ENCODE data around the gene ARPC4. TPM values are rescaled to one million over a fixed set of nuclear protein-coding genes. Genes with fewer than 3 reads are reported as not detected.

ARPC4 gene
- total and polyA plus RNA-seq, 2 donors (not counting 3 experiments of a cell fraction or from before 2014, with no cell fraction given): 181 to 197 TPM

DNA sequence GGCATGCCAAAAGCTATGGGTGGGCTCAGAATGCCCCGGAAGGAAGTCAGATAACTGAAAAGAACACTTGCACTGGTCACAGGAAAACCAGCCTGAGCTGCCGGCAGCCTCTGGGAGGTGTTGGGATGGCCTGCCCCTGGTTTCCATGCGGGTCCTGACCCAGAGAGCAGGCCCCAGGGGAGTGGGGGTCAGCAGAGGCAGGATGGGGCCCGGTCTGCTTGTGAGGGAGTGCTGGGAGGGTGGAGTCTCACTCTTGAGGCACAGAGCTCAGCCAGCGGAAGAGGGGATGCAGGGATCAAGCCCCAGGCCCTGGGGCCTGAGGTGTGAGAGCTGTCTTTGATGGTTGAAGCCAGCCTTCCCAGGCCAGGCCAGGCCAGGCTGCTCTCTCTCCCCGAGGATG, 53.3 kb downstream of the ARPC4 start:
- peaks cover 3% of the 10 kb centered on the region for H3K79me2 ChIP-seq (ENCODE audit: control insufficient read depth, insufficient read depth, low read length)
- no peaks in the 10 kb centered on the region for H3K27me3 ChIP-seq (ENCODE audit: control insufficient read depth in 2 of 2, insufficient read depth in 2 of 2, low read length in 2 of 2)
- no peak overlapping the region for H3K9ac ChIP-seq (replicated peaks; ENCODE audit: extremely low read depth, insufficient read depth, low read length)
- CTCF ChIA-PET: interaction anchor here (0.7 to 5.2 kb wide), 4 partner anchors 10 to 100 kb away, joined by 3 to 35 read pairs (median 6); partner anchors contain the start of gene CRELD1
- intact Hi-C loops (cut with micrococcal nuclease): no loop called here
- H4K20me1 ChIP-seq (replicated peaks; ENCODE audit: control insufficient read depth, extremely low read depth, insufficient read depth, low read length): no peaks in the 10 kb centered on the region
- H3K4me3 ChIP-seq (replicated peaks in 1 of 3; ENCODE audit: insufficient read depth in 1 of 3, low read depth in 1 of 3, low read length in 3 of 3): no peak overlapping the region
- no peak overlapping the region for H3K4me2 ChIP-seq (ENCODE audit: insufficient read depth, low read length)
- no peak for DNase-seq (ENCODE audit: low read depth, low spot score)
- peak overlapping the region; percentile 26 for H2AFZ ChIP-seq (ENCODE audit: low read depth, low read length)
- H3K4me1 ChIP-seq (ENCODE audit: control insufficient read depth, extremely low read depth, insufficient read depth, low read length): peaks cover 12% of the 10 kb centered on the region
- dilution Hi-C loops (cut with MboI; ENCODE audit: extremely low pct_ligation_motif_present, low sequenced_read_pairs): no loop called here
- no peak for FAIRE-seq
- no peaks in the 10 kb centered on the region for H3K9me3 ChIP-seq (replicated peaks; ENCODE audit: control insufficient read depth, insufficient read depth, low read length)
- peaks cover 2 to 4% of the 10 kb centered on the region in 2 experiments for H3K36me3 ChIP-seq (ENCODE audit: control insufficient read depth in 2 of 2, extremely low read depth in 1 of 2, insufficient read depth in 2 of 2, low read length in 2 of 2)
- H3K27ac ChIP-seq (ENCODE audit: insufficient read depth, low read depth, low read length): no peak overlapping the region
- no TSS peak for BruUV-seq (replicated peaks)
- no peaks in the 10 kb centered on the region for H3K9me1 ChIP-seq (replicated peaks; ENCODE audit: control insufficient read depth, extremely low read depth, insufficient read depth, low read length)
- POLR2A ChIA-PET: interaction anchor here (0.6 to 0.7 kb wide), 3 partner anchors 8 to 101 kb away, joined by 3 to 5 read pairs (median 4); no protein-coding TSS in a partner anchor
- TF ChIP-seq FOS (IDR thresholded peaks at IDR 0.05; ENCODE audit: borderline replicate concordance, insufficient read depth, low read length): no peak
- TF ChIP-seq EZH2 (IDR thresholded peaks at IDR 0.05; ENCODE audit: borderline replicate concordance, low read depth, low read length, severe bottlenecking): no peak
- TF ChIP-seq POLR2AphosphoS5 (IDR thresholded peaks at IDR 0.05; ENCODE audit: insufficient read depth, low read depth, low read length): no peak
- TF ChIP-seq, protein P1, sequence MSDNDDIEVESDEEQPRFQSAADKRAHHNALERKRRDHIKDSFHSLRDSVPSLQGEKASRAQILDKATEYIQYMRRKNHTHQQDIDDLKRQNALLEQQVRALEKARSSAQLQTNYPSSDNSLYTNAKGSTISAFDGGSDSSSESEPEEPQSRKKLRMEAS (IDR thresholded peaks at IDR 0.05; ENCODE audit: insufficient read depth, insufficient read length): no peak
- TF ChIP-seq JUN (IDR thresholded peaks at IDR 0.05; ENCODE audit: borderline replicate concordance, insufficient read depth, insufficient read length, low read depth): no peak
- TF ChIP-seq MYC (IDR thresholded peaks at IDR 0.05; ENCODE audit: low read depth, low read length): no peak
- TF ChIP-seq POLR2A (IDR thresholded peaks at IDR 0.05; ENCODE audit: low read depth, low read length): no peak
- TF ChIP-seq, protein P2, sequence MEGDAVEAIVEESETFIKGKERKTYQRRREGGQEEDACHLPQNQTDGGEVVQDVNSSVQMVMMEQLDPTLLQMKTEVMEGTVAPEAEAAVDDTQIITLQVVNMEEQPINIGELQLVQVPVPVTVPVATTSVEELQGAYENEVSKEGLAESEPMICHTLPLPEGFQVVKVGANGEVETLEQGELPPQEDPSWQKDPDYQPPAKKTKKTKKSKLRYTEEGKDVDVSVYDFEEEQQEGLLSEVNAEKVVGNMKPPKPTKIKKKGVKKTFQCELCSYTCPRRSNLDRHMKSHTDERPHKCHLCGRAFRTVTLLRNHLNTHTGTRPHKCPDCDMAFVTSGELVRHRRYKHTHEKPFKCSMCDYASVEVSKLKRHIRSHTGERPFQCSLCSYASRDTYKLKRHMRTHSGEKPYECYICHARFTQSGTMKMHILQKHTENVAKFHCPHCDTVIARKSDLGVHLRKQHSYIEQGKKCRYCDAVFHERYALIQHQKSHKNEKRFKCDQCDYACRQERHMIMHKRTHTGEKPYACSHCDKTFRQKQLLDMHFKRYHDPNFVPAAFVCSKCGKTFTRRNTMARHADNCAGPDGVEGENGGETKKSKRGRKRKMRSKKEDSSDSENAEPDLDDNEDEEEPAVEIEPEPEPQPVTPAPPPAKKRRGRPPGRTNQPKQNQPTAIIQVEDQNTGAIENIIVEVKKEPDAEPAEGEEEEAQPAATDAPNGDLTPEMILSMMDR (IDR thresholded peaks at IDR 0.05; ENCODE audit: extremely low read depth in 1 of 2, insufficient read depth in 1 of 2, low read depth in 1 of 2, low read length in 2 of 2): no peak
- TF ChIP-seq GATA2 (IDR thresholded peaks at IDR 0.05; ENCODE audit: insufficient read depth, insufficient read length, low read depth, low read length): no peak
